Activated CD8-positive, alpha-beta T cell treated with anti-CD3 and anti-CD28 coated beads for 36 hours (primary cell): Measurements from ENCODE around the gene BNIP2. TPM values are rescaled to one million over a fixed set of nuclear protein-coding genes. Genes with fewer than 3 reads are reported as not detected.

Experiments
- ATAC-seq: fragments of 200-7000 bp; cut with Tn5 transposase; one replicate; pipeline ENCODE4 v1.10.0; 2021; ENCODE audit warnings: mild to moderate bottlenecking, moderate library complexity
- CTCF ChIA-PET: fragments of 350-600 bp; sonication (Branson Sonifier 250); formaldehyde crosslinking; loops from one replicate; lab custom pipeline; 2021; ENCODE audit warnings: antibody characterized with exemption; lab: Charles Lee
- POLR2A ChIA-PET: fragments of 350-600 bp; sonication (Branson Sonifier 250); formaldehyde crosslinking; loops from one replicate; lab custom pipeline; 2021; ENCODE audit warnings: antibody characterized with exemption; lab: Charles Lee
- DNase-seq: peaks from one replicate; pipeline ENCODE4 v3.0.0-alpha.2; 2020
- H3K27ac Mint-ChIP-seq: one replicate; pipeline ENCODE4 v1.8.0; 2021; ENCODE audit warnings: mild to moderate bottlenecking, mixed read lengths
- H3K27me3 Mint-ChIP-seq: one replicate; pipeline ENCODE4 v1.8.0; 2021; ENCODE audit warnings: mixed read lengths
- H3K36me3 Mint-ChIP-seq: one replicate; pipeline ENCODE4 v1.8.0; 2021; ENCODE audit warnings: low read depth, mixed read lengths
- H3K4me1 Mint-ChIP-seq: one replicate; pipeline ENCODE4 v1.8.0; 2021; ENCODE audit warnings: low read depth, mixed read lengths
- H3K4me3 Mint-ChIP-seq: one replicate; pipeline ENCODE4 v1.8.0; 2021; ENCODE audit warnings: mild to moderate bottlenecking, moderate library complexity, mixed read lengths
- H3K9me3 Mint-ChIP-seq: one replicate; pipeline ENCODE4 v1.8.0; 2021; ENCODE audit warnings: mixed read lengths
- intact Hi-C: fragments of 100-400 bp; cut with micrococcal nuclease; formaldehyde crosslinking; loops from one replicate; pipeline ENCODE4 v1.10.0; 2022
- total RNA-seq, 2 experiments: library from RNA; stranded (reverse); gene quantifications; one replicate each; pipeline ENCODE4 v1.2.3, GENCODE V29; 2021
- TF ChIP-seq, protein P1 (sequence below): fragments of 200-600 bp; IDR thresholded peaks from one replicate; pipeline ENCODE4 v1.8.0; 2022; ENCODE audit warnings: antibody characterized with exemption, mild to moderate bottlenecking

The BNIP2 gene
- total RNA-seq, 2 experiments from 2014 or later = 52.2 to 53.2 TPM

DNA sequence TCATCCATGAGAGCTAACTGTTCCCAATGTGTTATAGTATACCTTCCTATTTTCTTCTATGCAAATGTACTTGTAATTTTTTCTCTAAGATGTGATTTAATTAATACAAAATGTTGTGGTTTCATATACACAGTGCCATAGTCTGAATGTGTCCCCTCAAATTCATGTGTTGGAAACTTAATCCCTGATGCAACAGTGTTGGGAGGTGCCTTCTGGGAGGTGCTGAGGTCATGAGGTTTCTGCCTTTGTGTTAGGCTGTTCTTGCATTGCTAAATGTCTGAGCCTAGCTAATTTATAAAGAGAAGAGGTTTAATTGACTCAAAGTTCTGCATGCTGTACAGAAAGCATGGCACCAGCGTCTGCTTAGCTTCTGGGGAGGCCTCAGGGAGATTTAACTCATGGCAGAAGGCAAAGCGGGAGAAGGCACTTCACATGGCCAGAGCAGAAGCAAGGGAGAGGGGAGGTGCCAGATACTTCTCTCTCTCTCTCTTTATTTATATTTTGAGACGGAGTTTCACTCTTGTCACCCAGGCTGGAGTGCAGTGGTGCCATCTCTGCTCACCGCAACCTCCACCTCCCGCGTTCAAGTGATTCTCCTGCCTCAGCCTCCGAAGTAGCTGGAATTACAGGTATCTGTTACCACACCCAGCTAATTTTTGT is 34.7 kb upstream of the BNIP2 start:
- Mint-ChIP-seq H3K36me3 (no peaks in the 10 kb centered on the region), H3K4me1 (peaks cover 3% of the 10 kb centered on the region), H3K4me3 (no peak overlapping the region), H3K27me3 (peaks cover 2% of the 10 kb centered on the region), H3K27ac (no peak overlapping the region), H3K9me3 (no peaks in the 10 kb centered on the region)
- TF ChIP-seq, protein P1, sequence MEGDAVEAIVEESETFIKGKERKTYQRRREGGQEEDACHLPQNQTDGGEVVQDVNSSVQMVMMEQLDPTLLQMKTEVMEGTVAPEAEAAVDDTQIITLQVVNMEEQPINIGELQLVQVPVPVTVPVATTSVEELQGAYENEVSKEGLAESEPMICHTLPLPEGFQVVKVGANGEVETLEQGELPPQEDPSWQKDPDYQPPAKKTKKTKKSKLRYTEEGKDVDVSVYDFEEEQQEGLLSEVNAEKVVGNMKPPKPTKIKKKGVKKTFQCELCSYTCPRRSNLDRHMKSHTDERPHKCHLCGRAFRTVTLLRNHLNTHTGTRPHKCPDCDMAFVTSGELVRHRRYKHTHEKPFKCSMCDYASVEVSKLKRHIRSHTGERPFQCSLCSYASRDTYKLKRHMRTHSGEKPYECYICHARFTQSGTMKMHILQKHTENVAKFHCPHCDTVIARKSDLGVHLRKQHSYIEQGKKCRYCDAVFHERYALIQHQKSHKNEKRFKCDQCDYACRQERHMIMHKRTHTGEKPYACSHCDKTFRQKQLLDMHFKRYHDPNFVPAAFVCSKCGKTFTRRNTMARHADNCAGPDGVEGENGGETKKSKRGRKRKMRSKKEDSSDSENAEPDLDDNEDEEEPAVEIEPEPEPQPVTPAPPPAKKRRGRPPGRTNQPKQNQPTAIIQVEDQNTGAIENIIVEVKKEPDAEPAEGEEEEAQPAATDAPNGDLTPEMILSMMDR = no peak
- ChIA-PET CTCF (interaction anchor here (0.9 to 4.0 kb wide), 16 partner anchors 10 to 603 kb away, joined by 3 to 47 read pairs (median 8); no protein-coding TSS in a partner anchor), POLR2A (no interaction called here)
- ATAC-seq (no peak), DNase-seq (no peak)
- intact Hi-C loops = loop anchor here (10.0 kb wide), 1 partner anchor 181 kb away; no protein-coding TSS in a partner anchor

DNA sequence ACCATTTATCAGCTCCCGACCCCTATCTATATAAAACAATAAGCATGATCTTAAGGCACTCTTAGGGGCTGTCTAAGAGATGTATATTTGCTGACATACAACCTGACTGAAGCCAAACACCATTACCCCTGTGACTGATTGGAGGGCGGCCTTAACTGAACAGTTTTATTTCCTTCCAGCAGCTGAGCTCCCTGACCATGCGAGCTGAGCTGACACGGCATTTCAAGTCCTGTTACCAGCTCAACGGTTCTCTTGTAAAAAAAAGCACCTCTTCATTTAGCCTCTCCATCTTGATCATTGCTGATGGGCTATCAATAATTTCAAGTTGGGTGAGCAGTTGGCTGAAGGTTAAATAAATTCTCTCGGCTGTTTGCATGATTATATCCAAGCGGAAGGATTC is 33.4 kb upstream of the BNIP2 start:
- Mint-ChIP-seq H3K4me3 (no peak overlapping the region), H3K27me3 (no peaks in the 10 kb centered on the region), H3K9me3 (no peaks in the 10 kb centered on the region), H3K4me1 (peaks cover 3% of the 10 kb centered on the region), H3K36me3 (no peaks in the 10 kb centered on the region), H3K27ac (no peak overlapping the region)
- POLR2A ChIA-PET = no interaction called here
- intact Hi-C loops = loop anchor here (10.0 kb wide), 1 partner anchor 182 kb away; no protein-coding TSS in a partner anchor
- ATAC-seq = no peak
- no peak for DNase-seq
- TF ChIP-seq, protein P1 = no peak
- CTCF ChIA-PET = interaction anchor here (4.0 kb wide), 1 partner anchor 604 kb away, joined by 47 read pairs; no protein-coding TSS in a partner anchor

DNA sequence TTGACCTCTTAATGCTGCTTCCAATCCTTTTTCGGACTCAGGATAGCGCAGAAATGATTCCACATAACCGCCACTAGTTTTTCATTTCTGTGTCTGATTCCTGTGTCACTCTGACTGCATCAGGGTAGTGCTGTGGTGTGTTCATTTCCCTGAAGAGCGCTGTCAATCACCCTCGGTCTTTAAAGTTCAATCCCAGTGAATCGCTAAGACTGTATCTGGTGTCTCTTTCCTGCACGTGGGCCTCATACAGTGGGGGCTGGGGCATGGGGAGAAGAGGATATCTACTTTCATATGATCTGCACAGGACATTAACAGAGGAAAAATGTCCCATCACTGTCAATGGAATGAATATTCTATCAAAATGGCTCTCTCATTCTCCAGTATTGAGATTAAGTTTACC is 32.9 kb upstream of the BNIP2 start:
- Mint-ChIP-seq H3K4me1 (peaks cover 3% of the 10 kb centered on the region), H3K9me3 (no peaks in the 10 kb centered on the region), H3K36me3 (no peaks in the 10 kb centered on the region), H3K27ac (no peak overlapping the region), H3K27me3 (no peaks in the 10 kb centered on the region), H3K4me3 (no peak overlapping the region)
- intact Hi-C loops = loop anchor here (10.0 kb wide), 1 partner anchor 183 kb away; no protein-coding TSS in a partner anchor
- ATAC-seq = no peak
- ChIA-PET POLR2A (no interaction called here), CTCF (no interaction called here)
- no peak for DNase-seq
- TF ChIP-seq, protein P1 = no peak

DNA sequence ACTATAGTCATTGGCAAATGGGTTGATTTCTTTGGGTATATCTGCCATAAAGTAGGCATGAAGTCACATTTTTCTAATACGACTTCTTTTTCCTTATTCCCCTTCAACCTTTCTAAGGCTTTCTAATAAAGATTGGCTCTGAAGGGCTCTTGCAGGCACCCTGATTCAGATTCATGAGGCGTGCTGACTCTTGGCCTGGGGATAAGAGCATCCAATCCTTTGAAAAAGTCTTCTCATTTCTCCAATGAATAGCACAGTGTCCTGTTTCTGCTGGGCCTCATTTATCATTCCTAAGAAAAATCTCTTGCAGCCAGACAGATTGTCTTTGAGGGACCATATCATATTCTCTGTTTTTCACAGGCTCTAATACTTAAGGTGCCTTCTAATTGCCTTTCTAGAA is 32.3 kb upstream of the BNIP2 start:
- intact Hi-C loops = loop anchor here (10.0 kb wide), 1 partner anchor 183 kb away; no protein-coding TSS in a partner anchor
- Mint-ChIP-seq H3K36me3 (no peaks in the 10 kb centered on the region), H3K27me3 (no peaks in the 10 kb centered on the region), H3K27ac (no peak overlapping the region), H3K4me3 (no peak overlapping the region), H3K9me3 (no peaks in the 10 kb centered on the region), H3K4me1 (peaks cover 3% of the 10 kb centered on the region)
- DNase-seq = no peak
- CTCF ChIA-PET = no interaction called here
- POLR2A ChIA-PET = no interaction called here
- TF ChIP-seq, protein P1 = no peak
- no peak for ATAC-seq

DNA sequence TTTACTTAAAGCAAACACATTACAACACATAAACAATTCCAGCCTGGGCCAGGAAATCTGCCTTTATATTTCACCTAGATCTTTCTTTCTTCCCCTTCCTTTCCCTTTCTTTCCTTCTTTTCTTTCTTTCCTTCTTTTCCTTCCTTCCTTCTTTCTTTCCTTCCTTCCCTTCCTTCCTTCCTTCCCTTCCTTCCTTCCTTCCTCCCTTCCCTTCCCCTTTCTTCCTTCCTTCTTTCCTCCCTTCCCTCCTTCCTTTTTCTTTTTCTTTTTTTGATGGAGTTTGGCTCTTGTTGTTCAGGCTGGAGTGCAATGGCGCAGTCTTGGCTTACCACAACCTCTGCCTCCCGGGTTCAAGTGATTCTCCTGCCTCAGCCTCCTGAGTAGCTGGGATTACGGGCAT is 24.1 kb upstream of the BNIP2 start:
- Mint-ChIP-seq H3K27me3 (no peaks in the 10 kb centered on the region), H3K36me3 (no peaks in the 10 kb centered on the region), H3K4me3 (no peak overlapping the region), H3K9me3 (no peaks in the 10 kb centered on the region), H3K4me1 (no peaks in the 10 kb centered on the region), H3K27ac (no peak overlapping the region)
- TF ChIP-seq, protein P1 = no peak
- POLR2A ChIA-PET = no interaction called here
- CTCF ChIA-PET = interaction anchor here (0.6 to 1.0 kb wide), 2 partner anchors 17 to 613 kb away, joined by 3 read pairs; no protein-coding TSS in a partner anchor
- intact Hi-C loops = no loop called here
- DNase-seq (no peak), ATAC-seq (no peak)
